CD4-positive, alpha-beta T cell (primary cell): ENCODE measurements around the gene ZNF488. TPM values are rescaled to one million over a fixed set of nuclear protein-coding genes. Genes with fewer than 3 reads are reported as not detected.

Experiments used
- ATAC-seq: fragments of 200-7000 bp; cut with Tn5 transposase; one replicate; pipeline ENCODE4 v1.10.0; 2022; ENCODE audit warnings: mild to moderate bottlenecking; ENCODE audit not compliant: poor library complexity
- CTCF ChIA-PET: fragments of 350-600 bp; sonication (Branson Sonifier 250); formaldehyde crosslinking; loops from one replicate; lab custom pipeline; 2021; ENCODE audit warnings: antibody characterized with exemption, inconsistent platforms; lab: Charles Lee
- POLR2A ChIA-PET: fragments of 350-600 bp; sonication (Branson Sonifier 250); formaldehyde crosslinking; loops from one replicate; lab custom pipeline; 2021; ENCODE audit warnings: antibody characterized with exemption, inconsistent platforms; lab: Charles Lee
- DNase-seq, 14 experiments: peaks; one replicate each; pipeline ENCODE4 v3.0.0-alpha.2; 2013 to 2020; ENCODE audit warnings: mixed read lengths in 2 of 14
- H3K27ac ChIP-seq, 2 donors: one replicate each; pipeline versions ENCODE4 v1.5.1 to v1.7.0; 2013; ENCODE audit warnings: low read length in 2 of 2, low read depth in 1 of 2, mild to moderate bottlenecking in 1 of 2
- H3K27me3 ChIP-seq, 2 experiments: 1 replicate in 1 of 2; 2 replicates in 1 of 2; pipeline versions ENCODE4 v1.6.1 to v1.7.0; 2013; ENCODE audit warnings: low read length in 2 of 2, control low read depth in 1 of 2, mild to moderate bottlenecking in 1 of 2, moderate library complexity in 1 of 2; ENCODE audit not compliant: insufficient read depth in 2 of 2, control insufficient read depth in 1 of 2
- H3K36me3 ChIP-seq: one replicate; pipeline ENCODE4 v1.6.1; 2013; ENCODE audit warnings: low read length, control low read depth; ENCODE audit not compliant: insufficient read depth
- H3K4me1 ChIP-seq: one replicate; pipeline ENCODE4 v1.6.1; 2013; ENCODE audit warnings: low read length, control low read depth; ENCODE audit not compliant: insufficient read depth
- H3K4me3 ChIP-seq: one replicate; pipeline ENCODE4 v1.5.1; 2013; ENCODE audit warnings: mild to moderate bottlenecking, low read length, moderate library complexity
- H3K9me3 ChIP-seq, 2 experiments: 1 replicate in 1 of 2; 2 replicates in 1 of 2; pipeline versions ENCODE4 v1.6.1 to v1.7.0; 2013; ENCODE audit warnings: low read length in 2 of 2, mild to moderate bottlenecking in 2 of 2, control low read depth in 1 of 2, moderate library complexity in 1 of 2; ENCODE audit not compliant: control insufficient read depth in 1 of 2, insufficient read depth in 1 of 2
- H3K27ac Mint-ChIP-seq: one replicate; pipeline ENCODE4 v1.8.0; 2020; ENCODE audit warnings: mixed read lengths
- H3K27me3 Mint-ChIP-seq: one replicate; pipeline ENCODE4 v1.8.0; 2021; ENCODE audit warnings: mixed read lengths
- H3K36me3 Mint-ChIP-seq: one replicate; pipeline ENCODE4 v1.8.0; 2021; ENCODE audit warnings: low read depth, mixed read lengths
- H3K4me1 Mint-ChIP-seq: one replicate; pipeline ENCODE4 v1.8.0; 2021; ENCODE audit warnings: low read depth, mixed read lengths
- H3K4me3 Mint-ChIP-seq: one replicate; pipeline ENCODE4 v1.8.0; 2020; ENCODE audit warnings: mild to moderate bottlenecking, mixed read lengths
- H3K9me3 Mint-ChIP-seq: one replicate; pipeline ENCODE4 v1.8.0; 2020; ENCODE audit warnings: mixed read lengths
- CTCF ChIP-seq: fragments of 200-600 bp; IDR thresholded peaks from one replicate; pipeline ENCODE4 v1.8.0; 2022; ENCODE audit warnings: antibody characterized with exemption, mild to moderate bottlenecking
- intact Hi-C, 2 experiments: fragments of 100-400 bp; cut with DNase I in 1 of 2; cut with micrococcal nuclease in 1 of 2; formaldehyde crosslinking; loops; one replicate each; pipeline versions ENCODE4 v1.15.1 to v1.9.0; 2023 to 2025; cut with DNase I, micrococcal nuclease
- total RNA-seq, 174 experiments: library from RNA in 2 of 174; stranded (reverse) in 2 of 174; gene quantifications; one replicate each; pipeline ENCODE4 v1.2.3 and lab custom pipeline; 2021 to 2026

ZNF488 gene
- total RNA-seq, 2 experiments from 2014 or later = not detected

DNA sequence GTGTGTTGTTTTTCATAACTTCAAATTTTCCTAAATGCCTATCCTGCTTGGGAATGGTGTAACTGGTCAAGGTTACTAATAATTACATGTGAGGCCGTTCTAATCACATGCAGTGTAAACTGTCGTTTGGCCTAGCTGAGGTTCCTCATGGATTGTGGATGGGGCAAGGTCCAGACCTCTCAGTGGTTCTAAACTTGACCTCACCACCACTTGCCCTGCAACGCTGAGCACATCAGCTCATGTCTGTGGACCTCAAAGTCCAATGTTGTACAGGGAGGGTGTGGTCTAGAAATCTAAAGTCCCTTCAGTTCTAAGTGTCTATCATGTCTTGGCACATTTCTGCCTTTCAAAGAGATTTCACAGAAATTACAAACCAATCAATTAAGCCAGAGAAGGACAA, 20.3 kb downstream of the ZNF488 start:
- ATAC-seq = no peak

DNA sequence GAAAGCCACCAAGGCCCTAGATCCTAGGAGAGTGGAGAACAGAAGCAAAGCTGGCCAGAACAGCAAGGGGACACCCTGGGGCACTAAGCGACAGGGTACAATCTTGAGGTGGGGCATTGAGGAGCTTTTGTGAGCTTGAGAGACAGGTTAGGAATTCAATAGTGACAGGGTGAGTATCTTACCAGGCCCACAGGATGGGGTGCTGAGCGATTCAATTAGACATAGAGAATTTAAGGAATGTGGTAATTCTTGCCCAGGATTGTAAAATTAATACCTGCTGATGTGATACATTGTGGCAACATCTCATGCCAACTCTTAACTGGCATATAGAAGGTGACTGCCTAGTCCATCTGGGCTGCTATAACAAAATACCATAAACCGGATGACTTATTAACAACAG, 21.9 kb downstream of the ZNF488 start:
- Histone ChIP-seq H3K27ac (no peak overlapping the region), H3K4me1 (no peaks in the 10 kb centered on the region), H3K4me3 (no peak overlapping the region), H3K9me3 (no peaks in the 10 kb centered on the region), H3K36me3 (no peaks in the 10 kb centered on the region), H3K27me3 (no peaks in the 10 kb centered on the region)
- H3K4me1 Mint-ChIP-seq = no peaks in the 10 kb centered on the region
- no peaks in the 10 kb centered on the region for H3K27me3 Mint-ChIP-seq
- ChIA-PET POLR2A (no interaction called here), CTCF (interaction anchor here (1.5 kb wide), 2 partner anchors 9 to 22 kb away, joined by 3 to 6 read pairs; no protein-coding TSS in a partner anchor)
- no peaks in the 10 kb centered on the region for H3K36me3 Mint-ChIP-seq
- no peak for ATAC-seq
- no peaks in the 10 kb centered on the region for H3K9me3 Mint-ChIP-seq
- no peak for TF ChIP-seq CTCF
- H3K27ac Mint-ChIP-seq = no peak overlapping the region
- intact Hi-C loops = no loop called here
- DNase-seq = peak in 1 of 14 experiments; percentile 4
- H3K4me3 Mint-ChIP-seq = no peak overlapping the region

More for the DNA sequence above, 20.3 kb downstream of the ZNF488 start:
- CTCF ChIA-PET = no interaction called here
- Histone ChIP-seq H3K36me3 (no peaks in the 10 kb centered on the region), H3K4me1 (no peaks in the 10 kb centered on the region), H3K27me3 (no peaks in the 10 kb centered on the region), H3K9me3 (peaks cover 0 to 7% of the 10 kb centered on the region in 2 experiments), H3K27ac (no peak overlapping the region), H3K4me3 (no peak overlapping the region)
- peak in 1 of 14 experiments; percentile 14 for DNase-seq
- Mint-ChIP-seq H3K4me3 (no peak overlapping the region), H3K36me3 (no peaks in the 10 kb centered on the region), H3K27me3 (no peaks in the 10 kb centered on the region), H3K9me3 (no peaks in the 10 kb centered on the region), H3K27ac (no peak overlapping the region), H3K4me1 (no peaks in the 10 kb centered on the region)
- POLR2A ChIA-PET = no interaction called here
- no peak for TF ChIP-seq CTCF
- intact Hi-C loops = no loop called here

- Histone ChIP-seq H3K36me3 (no peaks in the 10 kb centered on the region), H3K9me3 (no peaks in the 10 kb centered on the region), H3K4me1 (no peaks in the 10 kb centered on the region), H3K27ac (no peak overlapping the region), H3K27me3 (no peaks in the 10 kb centered on the region), H3K4me3 (no peak overlapping the region)
- CTCF ChIA-PET = interaction anchor here (1.5 kb wide), 2 partner anchors 8 to 21 kb away, joined by 3 to 6 read pairs; no protein-coding TSS in a partner anchor
- H3K27me3 Mint-ChIP-seq = no peaks in the 10 kb centered on the region
- intact Hi-C loops = no loop called here
- POLR2A ChIA-PET = no interaction called here
- no peak for TF ChIP-seq CTCF
- H3K9me3 Mint-ChIP-seq = no peaks in the 10 kb centered on the region
- DNase-seq (peak in 2 of 14 experiments; percentile 15 to 23), ATAC-seq (no peak)
- no peak overlapping the region for H3K27ac Mint-ChIP-seq
- H3K36me3 Mint-ChIP-seq = no peaks in the 10 kb centered on the region
- no peak overlapping the region for H3K4me3 Mint-ChIP-seq
- H3K4me1 Mint-ChIP-seq = no peaks in the 10 kb centered on the region
Measured at GRCh38 chr10:47361293-47361692, 22.8 kb downstream of the ZNF488 start.
